Gastrocnemius medialis (tissue), 4 donors: ENCODE data around the gene F2RL1. TPM values are rescaled to one million over a fixed set of nuclear protein-coding genes. Genes with fewer than 3 reads are reported as not detected.
"Not testable (repeated sequence)": the region's sequence is repeated elsewhere in the genome, so short reads cannot be mapped to it uniquely, and the experiment has no call there.

Experiments used
- ATAC-seq, 2 donors: fragments of 150-250 bp; one replicate each; pipeline ENCODE4 v1.9.1; 2016
- DNase-seq, 2 donors: peaks; one replicate each; pipeline ENCODE4 v3.0.0-alpha.2; 2019
- H3K27ac ChIP-seq, 4 donors: fragments of 200-600 bp; sonication (generic); 1 replicate in 1 of 4; 2 replicates in 3 of 4; pipeline ENCODE4 v1.5.1; 2016 to 2018; ENCODE audit warnings: mild to moderate bottlenecking in 2 of 4, moderate library complexity in 1 of 4
- H3K27me3 ChIP-seq, 3 donors: fragments of 200-600 bp; sonication (generic) in 2 of 3; 1 replicate in 1 of 3; 2 replicates in 2 of 3; pipeline versions ENCODE4 v1.5.1 to v1.6.0; 2016 to 2019; ENCODE audit warnings: mild to moderate bottlenecking in 1 of 3, moderate library complexity in 1 of 3
- H3K36me3 ChIP-seq, 2 donors: fragments of 200-600 bp; sonication (generic) in 1 of 2; one replicate each; pipeline ENCODE4 v1.5.1; 2017 to 2018
- H3K4me1 ChIP-seq, 2 donors: fragments of 200-600 bp; sonication (generic) in 1 of 2; one replicate each; pipeline ENCODE4 v1.5.1; 2016 to 2017; ENCODE audit warnings: mild to moderate bottlenecking in 2 of 2
- H3K4me3 ChIP-seq, 4 donors: fragments of 200-600 bp; sonication (generic) in 3 of 4; 1 replicate in 1 of 4; 2 replicates in 3 of 4; pipeline ENCODE4 v1.5.1; 2016 to 2019; ENCODE audit warnings: mild to moderate bottlenecking in 2 of 4
- H3K9me3 ChIP-seq, 3 donors: fragments of 200-600 bp; sonication (generic) in 2 of 3; 1 replicate in 1 of 3; 2 replicates in 2 of 3; pipeline ENCODE4 v1.5.1; 2016 to 2019
- POLR2A ChIP-seq, 2 donors: fragments of 450-650 bp; IDR thresholded peaks; one replicate each; pipeline ENCODE4 v1.6.1; 2017; ENCODE audit warnings: antibody characterized with exemption in 2 of 2, mild to moderate bottlenecking in 2 of 2, moderate library complexity in 2 of 2
- in situ Hi-C, 4 donors: fragments of 200-750 bp; cut with MboI; loops; one replicate each; pipeline versions ENCODE4 v1.15.0 to v1.8.0; 2017; ENCODE audit warnings: low sequenced_read_pairs in 4 of 4
- intact Hi-C: fragments of 100-400 bp; cut with DNase I; formaldehyde crosslinking; loops from one replicate; pipeline ENCODE4 v1.15.1; 2023; ENCODE audit warnings: low total_unique reads
- total RNA-seq, 4 donors: library from RNA; depleted of rRNA; stranded (reverse); fragments of >200 nt; gene quantifications; one replicate each; pipeline versions ENCODE4 v1.1.0 to v1.2.3, GENCODE V29; 2016
- TF ChIP-seq, protein P1 (sequence below), 5 experiments: fragments of 450-650 bp in 3 of 5; fragments of 200-600 bp in 2 of 5; sonication (generic) in 2 of 5; IDR thresholded peaks in 4 of 5; conservative IDR thresholded peaks in 1 of 5; 1 replicate in 4 of 5; 2 replicates in 1 of 5; pipeline ENCODE4 v1.5.1; 2016 to 2019; ENCODE audit warnings: antibody characterized with exemption in 5 of 5, mild to moderate bottlenecking in 3 of 5, moderate library complexity in 3 of 5

The F2RL1 gene
- total RNA-seq, 4 donors from 2014 or later = 0.20 to 0.46 TPM; not detected in 2

GRCh38 chr5:76849419-76850291, 30.8 kb downstream of the F2RL1 start, which contains the start of gene S100Z:
S100Z (plus strand) TSS chr5:76850014; CDS start chr5:76875360, 25,346 bp downstream.
- intact Hi-C loops (no loop called here), in situ Hi-C loops (no loop called here)
- no peaks in the 10 kb centered on the region for H3K9me3 ChIP-seq
- no peaks in the 10 kb centered on the region for H3K27me3 ChIP-seq
- DNase-seq = no peak
- ATAC-seq = no peak
- H3K27ac ChIP-seq = no peak within 1 kb of the TSS
- no peak within 1 kb of the TSS for H3K4me3 ChIP-seq
- H3K36me3 ChIP-seq = no peaks in the 10 kb centered on the region
- TF ChIP-seq, protein P1, sequence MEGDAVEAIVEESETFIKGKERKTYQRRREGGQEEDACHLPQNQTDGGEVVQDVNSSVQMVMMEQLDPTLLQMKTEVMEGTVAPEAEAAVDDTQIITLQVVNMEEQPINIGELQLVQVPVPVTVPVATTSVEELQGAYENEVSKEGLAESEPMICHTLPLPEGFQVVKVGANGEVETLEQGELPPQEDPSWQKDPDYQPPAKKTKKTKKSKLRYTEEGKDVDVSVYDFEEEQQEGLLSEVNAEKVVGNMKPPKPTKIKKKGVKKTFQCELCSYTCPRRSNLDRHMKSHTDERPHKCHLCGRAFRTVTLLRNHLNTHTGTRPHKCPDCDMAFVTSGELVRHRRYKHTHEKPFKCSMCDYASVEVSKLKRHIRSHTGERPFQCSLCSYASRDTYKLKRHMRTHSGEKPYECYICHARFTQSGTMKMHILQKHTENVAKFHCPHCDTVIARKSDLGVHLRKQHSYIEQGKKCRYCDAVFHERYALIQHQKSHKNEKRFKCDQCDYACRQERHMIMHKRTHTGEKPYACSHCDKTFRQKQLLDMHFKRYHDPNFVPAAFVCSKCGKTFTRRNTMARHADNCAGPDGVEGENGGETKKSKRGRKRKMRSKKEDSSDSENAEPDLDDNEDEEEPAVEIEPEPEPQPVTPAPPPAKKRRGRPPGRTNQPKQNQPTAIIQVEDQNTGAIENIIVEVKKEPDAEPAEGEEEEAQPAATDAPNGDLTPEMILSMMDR (IDR thresholded peaks at IDR 0.05 in 4 of 5, conservative IDR thresholded peaks at IDR 0.05 in 1 of 5) = no peak
- TF ChIP-seq POLR2A (IDR thresholded peaks at IDR 0.05) = no peak
- no peaks in the 10 kb centered on the region for H3K4me1 ChIP-seq

GRCh38 chr5:76850543-76851145, 31.8 kb downstream of the F2RL1 start:
- Histone ChIP-seq H3K27me3 (no peaks in the 10 kb centered on the region), H3K9me3 (no peaks in the 10 kb centered on the region), H3K4me3 (no peak overlapping the region), H3K36me3 (no peaks in the 10 kb centered on the region), H3K27ac (no peak overlapping the region), H3K4me1 (no peaks in the 10 kb centered on the region)
- ATAC-seq (no peak), DNase-seq (no peak)
- TF ChIP-seq POLR2A (IDR thresholded peaks at IDR 0.05) = no peak
- TF ChIP-seq, protein P1 (IDR thresholded peaks at IDR 0.05 in 4 of 5, conservative IDR thresholded peaks at IDR 0.05 in 1 of 5) = no peak
- in situ Hi-C loops (no loop called here), intact Hi-C loops (no loop called here)

DNA sequence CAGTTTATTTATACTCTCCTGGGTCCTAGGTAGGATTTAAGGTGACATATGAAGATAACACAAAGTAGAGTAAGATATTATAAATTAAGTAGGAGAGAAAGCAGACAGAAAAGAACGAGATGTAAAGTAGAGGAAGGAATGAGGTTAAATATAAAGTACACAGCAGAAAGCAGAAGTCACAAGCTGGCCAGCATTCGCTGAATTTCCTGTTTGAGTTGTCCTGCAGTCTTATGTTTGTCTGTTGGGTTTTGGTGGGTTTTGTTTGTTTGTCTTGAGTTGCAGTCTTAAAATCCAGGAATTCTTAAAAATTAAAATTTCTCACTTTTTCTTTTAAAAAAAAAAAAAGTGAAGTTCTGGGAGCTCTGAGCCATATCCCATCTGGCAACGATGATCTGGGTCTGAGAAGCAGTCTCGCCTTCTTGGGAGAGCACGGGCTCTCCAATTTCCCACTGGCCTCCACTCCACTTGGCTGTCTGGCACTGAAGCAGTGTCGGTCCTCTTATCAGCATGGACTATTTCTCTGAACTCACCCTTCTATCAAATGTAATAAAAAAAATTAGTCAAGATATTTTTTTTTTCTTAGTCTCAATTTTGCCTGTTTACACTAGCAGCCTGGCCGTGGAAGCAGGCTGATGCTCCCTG, 33.0 kb downstream of the F2RL1 start:
- no peak overlapping the region for H3K27ac ChIP-seq
- no peak overlapping the region for H3K4me3 ChIP-seq
- H3K36me3 ChIP-seq = no peaks in the 10 kb centered on the region
- no peak for DNase-seq
- in situ Hi-C loops = no loop called here
- intact Hi-C loops = no loop called here
- ATAC-seq = no peak
- TF ChIP-seq POLR2A (IDR thresholded peaks at IDR 0.05) = no peak
- TF ChIP-seq, protein P1 (IDR thresholded peaks at IDR 0.05 in 4 of 5, conservative IDR thresholded peaks at IDR 0.05 in 1 of 5) = no peak
- H3K4me1 ChIP-seq = no peaks in the 10 kb centered on the region
- no peaks in the 10 kb centered on the region for H3K27me3 ChIP-seq
- H3K9me3 ChIP-seq = no peaks in the 10 kb centered on the region

DNA sequence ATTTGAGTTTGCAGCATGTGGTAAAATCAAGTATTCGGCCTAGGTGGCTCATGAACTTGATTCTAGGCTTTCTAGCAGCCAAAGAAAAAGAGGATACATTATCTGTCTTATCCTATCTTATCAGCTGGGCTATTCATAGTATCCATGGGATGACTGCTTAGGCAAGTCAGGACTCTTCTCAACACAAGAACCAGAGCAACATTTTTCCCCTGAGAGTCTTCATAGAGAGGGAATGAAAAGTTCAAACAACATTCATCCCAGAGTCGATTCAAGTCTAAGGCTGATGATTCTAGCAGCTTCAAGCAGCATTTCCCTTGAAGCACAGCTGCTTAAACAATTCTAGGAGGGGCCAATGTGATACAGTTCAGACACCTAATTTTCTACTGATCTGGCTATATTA, 33.9 kb downstream of the F2RL1 start:
- H3K27ac ChIP-seq = no peak overlapping the region
- H3K27me3 ChIP-seq = no peaks in the 10 kb centered on the region
- in situ Hi-C loops = no loop called here
- H3K4me3 ChIP-seq = no peak overlapping the region
- DNase-seq (no peak), ATAC-seq (no peak)
- H3K4me1 ChIP-seq = no peaks in the 10 kb centered on the region
- intact Hi-C loops = no loop called here
- TF ChIP-seq POLR2A (IDR thresholded peaks at IDR 0.05) = no peak
- TF ChIP-seq, protein P1 (IDR thresholded peaks at IDR 0.05 in 4 of 5, conservative IDR thresholded peaks at IDR 0.05 in 1 of 5) = no peak
- no peaks in the 10 kb centered on the region for H3K9me3 ChIP-seq
- H3K36me3 ChIP-seq = no peaks in the 10 kb centered on the region

GRCh38 chr5:76853741-76854140, 34.9 kb downstream of the F2RL1 start:
- ATAC-seq, intact Hi-C loops, H3K27me3 ChIP-seq, DNase-seq, H3K4me3 ChIP-seq, H3K36me3 ChIP-seq, H3K4me1 ChIP-seq, in situ Hi-C loops, H3K9me3 ChIP-seq, H3K27ac ChIP-seq: not testable (repeated sequence)
